Neural cell (in vitro differentiated cells): ENCODE results near the gene TRAPPC5. TPM values are rescaled to one million over a fixed set of nuclear protein-coding genes. Genes with fewer than 3 reads are reported as not detected.

Experiments used
- H2AFZ ChIP-seq: fragments of 200-600, 300-800 bp; sonication (generic), shearing (Covaris generic); 2 replicates; pipeline ENCODE4 v1.6.0; 2014; ENCODE audit warnings: low read depth, mild to moderate bottlenecking, antibody characterized with exemption, low read length, moderate library complexity
- H3F3A ChIP-seq: fragments of 200-600 bp; shearing (Covaris generic); 2 replicates; pipeline ENCODE4 v1.6.1; 2016; ENCODE audit warnings: mild to moderate bottlenecking, moderate library complexity, mixed read lengths, antibody characterized with exemption, low read length; ENCODE audit not compliant: insufficient read depth, poor library complexity, severe bottlenecking
- H3K27ac ChIP-seq: fragments of 200-600, 300-800 bp; sonication (generic), shearing (Covaris generic); 2 replicates; pipeline ENCODE4 v1.5.1; 2014; ENCODE audit warnings: mild to moderate bottlenecking, low read length, moderate library complexity
- H3K27me3 ChIP-seq: fragments of 300-800, 200-600 bp; sonication (generic), shearing (Covaris generic); 2 replicates; pipeline ENCODE4 v1.6.0; 2014; ENCODE audit warnings: mild to moderate bottlenecking, low read depth, low read length, moderate library complexity; ENCODE audit not compliant: insufficient read depth
- H3K36me3 ChIP-seq: fragments of 300-800, 200-600 bp; sonication (generic), shearing (Covaris generic); 2 replicates; pipeline ENCODE4 v1.5.1; 2014; ENCODE audit warnings: mild to moderate bottlenecking, antibody characterized with exemption, low read length, moderate library complexity; ENCODE audit not compliant: insufficient read depth
- H3K4me2 ChIP-seq: fragments of 300-800, 200-600 bp; sonication (generic), shearing (Covaris generic); 2 replicates; pipeline ENCODE4 v1.6.0; 2014; ENCODE audit warnings: mild to moderate bottlenecking, low read length
- H3K4me3 ChIP-seq: fragments of 300-800, 200-600 bp; sonication (generic), shearing (Covaris generic); 2 replicates; pipeline ENCODE4 v1.5.1; 2014; ENCODE audit warnings: mild to moderate bottlenecking, low read length, moderate library complexity
- H3K79me2 ChIP-seq: fragments of 200-600 bp; shearing (Covaris generic); replicated peaks from 2 replicates; pipeline ENCODE4 v1.6.0; 2014; ENCODE audit warnings: mild to moderate bottlenecking, low read length, moderate library complexity; ENCODE audit not compliant: insufficient read depth
- H3K9ac ChIP-seq: fragments of 300-800, 200-600 bp; sonication (generic), shearing (Covaris generic); 2 replicates; pipeline ENCODE4 v1.6.1; 2016; ENCODE audit warnings: mild to moderate bottlenecking, low read length, mixed read lengths
- H3K9me2 ChIP-seq: fragments of 200-600 bp; shearing (Covaris generic); 2 replicates; pipeline ENCODE4 v1.6.1; 2016; ENCODE audit warnings: mild to moderate bottlenecking, low read length, mixed read lengths; ENCODE audit not compliant: insufficient read depth
- H3K9me3 ChIP-seq: fragments of 200-600, 300-800 bp; sonication (generic), shearing (Covaris generic); 2 replicates; pipeline ENCODE4 v1.6.1; 2016; ENCODE audit warnings: mild to moderate bottlenecking, mixed run types, low read length, moderate library complexity, mixed read lengths
- H4K20me1 ChIP-seq: fragments of 200-600 bp; shearing (Covaris generic); 2 replicates; pipeline ENCODE4 v1.6.1; 2016; ENCODE audit warnings: mild to moderate bottlenecking, mixed run types; ENCODE audit not compliant: insufficient read depth
- EP300 ChIP-seq: fragments of 450-650 bp; conservative IDR thresholded peaks from 2 replicates; pipeline ENCODE4 v1.6.1; 2014; ENCODE audit warnings: antibody characterized with exemption, mild to moderate bottlenecking, moderate library complexity; ENCODE audit not compliant: poor library complexity, severe bottlenecking
- EZH2 ChIP-seq: fragments of 200-600, 300-800 bp; shearing (Covaris generic), sonication (generic); IDR thresholded peaks from 2 replicates; pipeline ENCODE4 v1.6.1; 2014; ENCODE audit warnings: antibody characterized with exemption, low read length, borderline replicate concordance, mild to moderate bottlenecking; ENCODE audit not compliant: insufficient read depth, poor library complexity, severe bottlenecking
- MXI1 ChIP-seq: fragments of 450-650 bp; conservative IDR thresholded peaks from 2 replicates; pipeline ENCODE4 v1.6.1; 2014; ENCODE audit warnings: antibody characterized with exemption, mild to moderate bottlenecking; ENCODE audit not compliant: poor library complexity, severe bottlenecking
- POLR2AphosphoS5 ChIP-seq: IDR thresholded peaks from 2 replicates; pipeline ENCODE4 v1.6.1; 2012
- RAD21 ChIP-seq: fragments of 450-650 bp; conservative IDR thresholded peaks from 2 replicates; pipeline ENCODE4 v1.6.1; 2014; ENCODE audit warnings: antibody characterized with exemption, mild to moderate bottlenecking, moderate library complexity
- SMC3 ChIP-seq: fragments of 450-650 bp; conservative IDR thresholded peaks from 2 replicates; pipeline ENCODE4 v1.6.1; 2014; ENCODE audit warnings: antibody characterized with exemption, mild to moderate bottlenecking, moderate library complexity; ENCODE audit not compliant: poor library complexity
- TAF1 ChIP-seq: IDR thresholded peaks from 2 replicates; pipeline ENCODE4 v1.6.1; 2012; ENCODE audit warnings: low read depth
- polyA plus RNA-seq: library from polyadenylated mRNA; depleted of rRNA; stranded (reverse); fragments of >200 nt; gene quantifications from 2 replicates; pipeline ENCODE4 v1.2.3, GENCODE V29; 2014
- TF ChIP-seq, protein P1 (sequence below): IDR thresholded peaks from 2 replicates; pipeline ENCODE4 v1.6.1; 2012; ENCODE audit warnings: borderline replicate concordance
- TF ChIP-seq, protein P2 (sequence below): fragments of 450-650 bp; IDR thresholded peaks from 2 replicates; pipeline ENCODE4 v1.5.1; 2014; ENCODE audit warnings: antibody characterized with exemption, mild to moderate bottlenecking, moderate library complexity; ENCODE audit not compliant: poor library complexity, severe bottlenecking

Gene TRAPPC5
- polyA plus RNA-seq, 1 donor from 2014 or later, result 88.5 TPM

DNA sequence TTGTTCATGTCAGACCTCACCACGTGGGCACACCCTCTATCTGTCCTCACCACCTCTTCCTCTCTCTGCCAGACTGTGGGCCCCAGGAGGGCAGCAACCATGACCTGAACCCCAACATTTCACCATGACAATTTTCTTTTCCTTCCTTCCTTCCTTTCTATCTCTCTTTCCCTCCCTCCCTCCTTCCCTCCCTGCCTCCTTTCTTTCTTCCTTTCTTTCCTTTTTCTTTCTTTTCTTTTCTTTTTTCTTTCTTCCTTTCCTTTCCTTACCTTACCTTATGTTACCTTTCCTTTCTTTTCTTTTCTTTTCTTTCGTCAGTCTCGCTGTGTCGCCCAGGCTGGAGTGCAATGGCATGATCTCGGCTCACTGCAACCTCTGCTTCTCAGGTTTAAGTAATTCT, 30.0 kb downstream of the TRAPPC5 start:
- Histone ChIP-seq H3K27ac (no peak overlapping the region), H3F3A (no peaks in the 10 kb centered on the region), H4K20me1 (no peaks in the 10 kb centered on the region), H3K36me3 (no peaks in the 10 kb centered on the region), H3K9ac (no peak overlapping the region), H3K27me3 (no peaks in the 10 kb centered on the region), H3K9me2 (no peaks in the 10 kb centered on the region), H3K79me2 (no peaks in the 10 kb centered on the region), H3K4me3 (no peak overlapping the region), H3K4me2 (no peak overlapping the region), H2AFZ (no peak overlapping the region), H3K9me3 (no peaks in the 10 kb centered on the region)
- no peak for TF ChIP-seq MXI1
- TF ChIP-seq POLR2AphosphoS5, result no peak
- TF ChIP-seq, protein P1, sequence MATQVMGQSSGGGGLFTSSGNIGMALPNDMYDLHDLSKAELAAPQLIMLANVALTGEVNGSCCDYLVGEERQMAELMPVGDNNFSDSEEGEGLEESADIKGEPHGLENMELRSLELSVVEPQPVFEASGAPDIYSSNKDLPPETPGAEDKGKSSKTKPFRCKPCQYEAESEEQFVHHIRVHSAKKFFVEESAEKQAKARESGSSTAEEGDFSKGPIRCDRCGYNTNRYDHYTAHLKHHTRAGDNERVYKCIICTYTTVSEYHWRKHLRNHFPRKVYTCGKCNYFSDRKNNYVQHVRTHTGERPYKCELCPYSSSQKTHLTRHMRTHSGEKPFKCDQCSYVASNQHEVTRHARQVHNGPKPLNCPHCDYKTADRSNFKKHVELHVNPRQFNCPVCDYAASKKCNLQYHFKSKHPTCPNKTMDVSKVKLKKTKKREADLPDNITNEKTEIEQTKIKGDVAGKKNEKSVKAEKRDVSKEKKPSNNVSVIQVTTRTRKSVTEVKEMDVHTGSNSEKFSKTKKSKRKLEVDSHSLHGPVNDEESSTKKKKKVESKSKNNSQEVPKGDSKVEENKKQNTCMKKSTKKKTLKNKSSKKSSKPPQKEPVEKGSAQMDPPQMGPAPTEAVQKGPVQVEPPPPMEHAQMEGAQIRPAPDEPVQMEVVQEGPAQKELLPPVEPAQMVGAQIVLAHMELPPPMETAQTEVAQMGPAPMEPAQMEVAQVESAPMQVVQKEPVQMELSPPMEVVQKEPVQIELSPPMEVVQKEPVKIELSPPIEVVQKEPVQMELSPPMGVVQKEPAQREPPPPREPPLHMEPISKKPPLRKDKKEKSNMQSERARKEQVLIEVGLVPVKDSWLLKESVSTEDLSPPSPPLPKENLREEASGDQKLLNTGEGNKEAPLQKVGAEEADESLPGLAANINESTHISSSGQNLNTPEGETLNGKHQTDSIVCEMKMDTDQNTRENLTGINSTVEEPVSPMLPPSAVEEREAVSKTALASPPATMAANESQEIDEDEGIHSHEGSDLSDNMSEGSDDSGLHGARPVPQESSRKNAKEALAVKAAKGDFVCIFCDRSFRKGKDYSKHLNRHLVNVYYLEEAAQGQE, result no peak
- no peak for TF ChIP-seq EZH2
- TF ChIP-seq RAD21, result no peak

DNA sequence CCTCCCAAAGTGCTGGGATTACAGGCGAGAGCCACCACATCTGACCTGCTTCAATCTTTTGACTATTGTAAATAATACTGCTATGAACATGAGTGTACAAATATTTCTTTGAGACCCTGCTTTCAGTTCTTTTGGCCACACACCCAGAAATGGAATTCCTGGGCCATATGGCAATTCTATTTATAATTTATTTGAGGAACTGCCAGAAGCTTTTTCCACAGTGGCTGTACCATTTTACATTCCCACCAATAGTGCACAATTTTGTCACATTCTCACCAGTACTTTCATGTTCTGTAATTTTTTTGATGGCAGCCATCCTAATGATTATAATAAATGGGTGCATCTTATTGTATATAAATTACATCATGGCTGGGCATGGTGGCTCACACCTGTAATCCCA, 35.0 kb downstream of the TRAPPC5 start:
- no peak overlapping the region for H3K4me2 ChIP-seq
- no peak overlapping the region for H3K9ac ChIP-seq
- no peaks in the 10 kb centered on the region for H3K36me3 ChIP-seq
- H3K4me3 ChIP-seq, result no peak overlapping the region
- H3K27ac ChIP-seq, result no peak overlapping the region
- no peaks in the 10 kb centered on the region for H3K9me2 ChIP-seq
- H3F3A ChIP-seq, result no peaks in the 10 kb centered on the region
- TF ChIP-seq SMC3, result no peak
- no peak for TF ChIP-seq EP300
- TF ChIP-seq, protein P2, sequence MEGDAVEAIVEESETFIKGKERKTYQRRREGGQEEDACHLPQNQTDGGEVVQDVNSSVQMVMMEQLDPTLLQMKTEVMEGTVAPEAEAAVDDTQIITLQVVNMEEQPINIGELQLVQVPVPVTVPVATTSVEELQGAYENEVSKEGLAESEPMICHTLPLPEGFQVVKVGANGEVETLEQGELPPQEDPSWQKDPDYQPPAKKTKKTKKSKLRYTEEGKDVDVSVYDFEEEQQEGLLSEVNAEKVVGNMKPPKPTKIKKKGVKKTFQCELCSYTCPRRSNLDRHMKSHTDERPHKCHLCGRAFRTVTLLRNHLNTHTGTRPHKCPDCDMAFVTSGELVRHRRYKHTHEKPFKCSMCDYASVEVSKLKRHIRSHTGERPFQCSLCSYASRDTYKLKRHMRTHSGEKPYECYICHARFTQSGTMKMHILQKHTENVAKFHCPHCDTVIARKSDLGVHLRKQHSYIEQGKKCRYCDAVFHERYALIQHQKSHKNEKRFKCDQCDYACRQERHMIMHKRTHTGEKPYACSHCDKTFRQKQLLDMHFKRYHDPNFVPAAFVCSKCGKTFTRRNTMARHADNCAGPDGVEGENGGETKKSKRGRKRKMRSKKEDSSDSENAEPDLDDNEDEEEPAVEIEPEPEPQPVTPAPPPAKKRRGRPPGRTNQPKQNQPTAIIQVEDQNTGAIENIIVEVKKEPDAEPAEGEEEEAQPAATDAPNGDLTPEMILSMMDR, result no peak
- TF ChIP-seq RAD21, result no peak
- TF ChIP-seq, protein P1, result no peak
- no peak for TF ChIP-seq EZH2
- TF ChIP-seq TAF1, result no peak
- no peaks in the 10 kb centered on the region for H3K79me2 ChIP-seq
- H3K27me3 ChIP-seq, result no peaks in the 10 kb centered on the region
- H4K20me1 ChIP-seq, result no peaks in the 10 kb centered on the region
- no peaks in the 10 kb centered on the region for H3K9me3 ChIP-seq
- H2AFZ ChIP-seq, result no peak overlapping the region
